Measurements from ENCODE around the gene KRTAP5-1.

Gene KRTAP5-1

DNA sequence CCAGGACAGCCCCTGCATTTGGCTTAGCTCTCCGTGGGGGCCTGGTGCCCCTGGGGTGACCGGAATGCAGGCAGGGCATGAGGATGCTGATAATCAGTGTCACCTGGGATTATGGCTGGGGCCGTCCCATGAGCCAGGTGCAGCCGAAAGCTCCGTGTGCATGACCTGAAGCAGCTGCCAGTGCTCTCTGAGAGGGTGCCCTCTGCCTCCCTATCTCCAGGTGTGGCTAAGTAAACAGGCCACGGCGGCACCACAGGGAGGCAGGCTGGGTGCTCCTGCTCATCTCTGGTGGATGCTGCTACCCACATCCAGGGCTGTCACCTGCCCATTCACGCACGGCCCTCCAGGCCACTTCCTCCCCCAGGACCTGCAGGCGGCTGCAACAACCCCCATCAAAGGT is 42.8 kb downstream of the KRTAP5-1 start:
- H4K20me1 ChIP-seq, result peaks cover 3 to 46% (median 17%) of the 10 kb centered on the region in 11 experiments; a peak in 19 of 22 replicates
- TF ChIP-seq Cebpa-rat (IDR thresholded peaks at IDR 0.05), result no peak
- H3K4me1 ChIP-seq, result peaks cover 10 to 24% (median 20%) of the 10 kb centered on the region in 10 experiments
- H3K27ac ChIP-seq, result no peak overlapping the region
- peaks cover 31 to 67% (median 47%) of the 10 kb centered on the region in 11 experiments for H3K27me3 ChIP-seq
- peaks cover 0 to 9% (median 5%) of the 10 kb centered on the region in 11 experiments; a peak in 9 of 22 replicates for H3K9me3 ChIP-seq (replicated peaks in 1 of 11)
- H3K4me2 ChIP-seq, result no peak overlapping the region
- H3K36me3 ChIP-seq, result peaks cover 0 to 3% (median 0%) of the 10 kb centered on the region in 11 experiments; a peak in 1 of 22 replicates
- no peak overlapping the region for H3K9ac ChIP-seq
- H3K4me3 ChIP-seq, result no peak overlapping the region

DNA sequence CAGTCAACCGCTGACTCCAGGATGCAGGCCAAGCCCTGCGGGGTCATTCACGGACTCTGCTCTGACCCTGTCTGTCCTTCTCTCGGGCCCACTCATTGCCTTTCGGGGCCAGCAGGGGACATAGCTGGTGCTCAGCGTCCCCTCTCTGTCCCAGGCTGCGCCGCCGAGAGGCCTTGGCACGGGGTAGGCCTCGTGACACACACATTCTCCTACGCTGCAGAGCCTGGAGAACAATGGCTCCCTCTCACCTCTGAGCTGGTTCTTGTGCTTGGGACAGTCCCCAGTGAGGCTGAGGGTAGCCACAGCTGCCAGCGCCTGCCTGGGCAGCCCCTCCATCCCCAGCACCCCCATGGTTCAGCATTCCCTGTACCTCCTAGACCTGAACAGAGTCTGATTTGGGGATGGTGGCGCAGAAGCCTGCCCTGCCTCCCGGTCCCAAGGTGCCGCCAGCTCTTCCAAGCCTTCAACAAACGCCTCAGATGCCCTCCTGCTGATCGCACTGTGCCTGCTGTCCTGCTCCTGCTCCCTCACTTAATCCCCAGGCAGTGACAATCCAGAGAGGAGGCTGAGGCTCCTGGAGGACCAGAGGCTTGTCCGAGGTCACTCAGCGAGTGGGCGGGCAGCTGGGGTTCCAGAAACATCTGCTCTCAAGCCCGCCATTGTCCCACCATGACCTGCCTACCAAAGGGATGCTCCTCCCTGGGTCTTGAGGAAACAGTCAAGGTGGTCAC is 43.4 kb downstream of the KRTAP5-1 start:
- H3K9ac ChIP-seq, result no peak overlapping the region
- H4K20me1 ChIP-seq, result peaks cover 10 to 46% (median 19%) of the 10 kb centered on the region in 11 experiments; a peak in 21 of 22 replicates
- H3K9me3 ChIP-seq (replicated peaks in 1 of 11), result peaks cover 0 to 9% (median 5%) of the 10 kb centered on the region in 11 experiments; a peak in 9 of 22 replicates
- H3K4me2 ChIP-seq, result no peak overlapping the region
- no peak overlapping the region for H3K4me3 ChIP-seq
- peaks cover 0 to 9% (median 0%) of the 10 kb centered on the region in 11 experiments; a peak in 5 of 22 replicates for H3K36me3 ChIP-seq
- H3K27ac ChIP-seq, result no peak overlapping the region
- H3K4me1 ChIP-seq, result peaks cover 8 to 24% (median 14%) of the 10 kb centered on the region in 10 experiments; a peak in 19 of 20 replicates
- peaks cover 25 to 61% (median 41%) of the 10 kb centered on the region in 11 experiments for H3K27me3 ChIP-seq
- TF ChIP-seq Cebpa-rat (IDR thresholded peaks at IDR 0.05), result no peak

GRCh38 chr11:1540074-1540473 is 45.0 kb downstream of the KRTAP5-1 start:
- Histone ChIP-seq H3K4me1 (peaks cover 0 to 13% (median 5%) of the 10 kb centered on the region in 10 experiments; a peak in 8 of 20 replicates), H3K36me3 (peaks cover 7 to 25% (median 13%) of the 10 kb centered on the region in 11 experiments; a peak in 17 of 22 replicates), H3K27me3 (peaks cover 11 to 46% (median 26%) of the 10 kb centered on the region in 11 experiments), H3K27ac (no peak overlapping the region), H3K9ac (no peak overlapping the region), H3K9me3 (replicated peaks in 1 of 11) (peaks cover 0 to 9% (median 5%) of the 10 kb centered on the region in 11 experiments; a peak in 9 of 22 replicates), H3K4me2 (no peak overlapping the region), H3K4me3 (no peak overlapping the region), H4K20me1 (peaks cover 25 to 52% (median 34%) of the 10 kb centered on the region in 11 experiments)
- no peak for TF ChIP-seq Cebpa-rat (IDR thresholded peaks at IDR 0.05)

GRCh38 chr11:1538153-1538552 is 46.9 kb downstream of the KRTAP5-1 start:
- TF ChIP-seq Cebpa-rat (IDR thresholded peaks at IDR 0.05), result no peak
- no peak overlapping the region for H3K4me2 ChIP-seq
- peaks cover 0 to 9% (median 5%) of the 10 kb centered on the region in 11 experiments; a peak in 9 of 22 replicates for H3K9me3 ChIP-seq (replicated peaks in 1 of 11)
- no peak overlapping the region for H3K9ac ChIP-seq
- H3K36me3 ChIP-seq, result peaks cover 9 to 43% (median 27%) of the 10 kb centered on the region in 11 experiments; a peak in 18 of 22 replicates
- peaks cover 42 to 55% (median 45%) of the 10 kb centered on the region in 11 experiments for H4K20me1 ChIP-seq
- H3K4me1 ChIP-seq, result peaks cover 0 to 17% (median 6%) of the 10 kb centered on the region in 10 experiments; a peak in 7 of 20 replicates
- no peak overlapping the region for H3K4me3 ChIP-seq
- H3K27ac ChIP-seq, result no peak overlapping the region
- peaks cover 11 to 32% (median 20%) of the 10 kb centered on the region in 11 experiments for H3K27me3 ChIP-seq

DNA sequence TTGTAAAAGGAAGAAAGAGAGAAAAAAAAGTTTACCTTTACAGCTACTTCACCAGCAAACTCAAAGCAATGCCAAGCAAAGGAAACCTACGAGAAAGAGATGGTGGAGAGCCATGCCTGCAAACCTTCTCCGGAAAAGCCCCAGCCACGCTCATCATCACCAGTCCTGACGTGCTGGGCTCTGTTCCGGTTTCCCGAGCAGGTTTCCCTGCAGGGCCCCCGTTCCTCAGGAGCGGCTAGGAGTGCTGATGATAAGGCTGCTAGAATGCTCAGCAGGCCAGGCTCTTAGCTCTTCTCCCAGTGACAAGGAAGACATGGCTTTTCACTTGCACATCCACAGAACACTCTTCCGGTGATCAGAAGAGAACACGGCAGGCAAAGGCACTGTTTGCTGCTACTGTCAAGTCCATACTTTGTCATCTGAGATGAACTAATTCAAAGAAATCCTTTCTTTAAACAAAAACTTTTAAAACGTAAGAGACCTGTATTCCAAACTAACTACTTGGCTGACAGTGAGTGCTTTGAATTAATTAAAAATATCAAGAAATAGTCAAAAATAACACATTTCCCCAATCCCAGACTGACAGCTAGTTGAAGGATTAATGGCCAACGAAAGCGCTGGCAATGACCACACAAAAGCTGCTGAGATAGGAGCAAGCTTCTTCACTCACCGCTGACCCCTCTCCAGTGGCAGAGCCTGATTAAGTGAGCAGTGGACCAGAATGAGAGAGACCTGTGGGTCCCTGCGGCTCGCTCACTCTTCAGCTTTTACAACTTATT is 48.8 kb downstream of the KRTAP5-1 start:
- peaks cover 61 to 65% (median 64%) of the 10 kb centered on the region in 11 experiments for H4K20me1 ChIP-seq
- H3K4me3 ChIP-seq, result no peak overlapping the region
- H3K4me2 ChIP-seq, result no peak overlapping the region
- H3K36me3 ChIP-seq, result peaks cover 9 to 62% (median 41%) of the 10 kb centered on the region in 11 experiments; a peak in 18 of 22 replicates
- H3K4me1 ChIP-seq, result peaks cover 0 to 20% (median 9%) of the 10 kb centered on the region in 10 experiments; a peak in 8 of 20 replicates
- H3K27me3 ChIP-seq, result peaks cover 11 to 26% (median 20%) of the 10 kb centered on the region in 11 experiments
- no peak for TF ChIP-seq Cebpa-rat (IDR thresholded peaks at IDR 0.05)
- H3K9ac ChIP-seq, result peak overlapping the region in 3 of 11 experiments; percentile 10 to 51 (median 46); a peak in 4 of 22 replicates
- H3K9me3 ChIP-seq (replicated peaks in 1 of 11), result peaks cover 0 to 9% (median 5%) of the 10 kb centered on the region in 11 experiments; a peak in 9 of 22 replicates
- H3K27ac ChIP-seq, result no peak overlapping the region

GRCh38 chr11:1534682-1535081 is 50.4 kb downstream of the KRTAP5-1 start:
- Histone ChIP-seq H3K4me1 (peaks cover 0 to 20% (median 11%) of the 10 kb centered on the region in 10 experiments; a peak in 8 of 20 replicates), H3K4me3 (no peak overlapping the region), H3K27me3 (peaks cover 11 to 22% (median 17%) of the 10 kb centered on the region in 11 experiments), H3K9me3 (replicated peaks in 1 of 11) (peaks cover 0 to 9% (median 5%) of the 10 kb centered on the region in 11 experiments; a peak in 9 of 22 replicates), H3K27ac (no peak overlapping the region), H4K20me1 (peaks cover 76 to 81% (median 80%) of the 10 kb centered on the region in 11 experiments), H3K9ac (peak overlapping the region in 2 of 11 experiments; percentile 3 to 25; a peak in 1 of 22 replicates), H3K36me3 (peaks cover 9 to 72% (median 42%) of the 10 kb centered on the region in 11 experiments; a peak in 18 of 22 replicates), H3K4me2 (no peak overlapping the region)
- TF ChIP-seq Cebpa-rat (IDR thresholded peaks at IDR 0.05), result no peak
